GM04504 (cell line): ENCODE results near the gene GART.

Experiments used
- DNase-seq: peaks from one replicate; pipeline ENCODE4 v3.0.0-alpha.2; 2012; ENCODE audit warnings: low read depth

Gene GART

DNA sequence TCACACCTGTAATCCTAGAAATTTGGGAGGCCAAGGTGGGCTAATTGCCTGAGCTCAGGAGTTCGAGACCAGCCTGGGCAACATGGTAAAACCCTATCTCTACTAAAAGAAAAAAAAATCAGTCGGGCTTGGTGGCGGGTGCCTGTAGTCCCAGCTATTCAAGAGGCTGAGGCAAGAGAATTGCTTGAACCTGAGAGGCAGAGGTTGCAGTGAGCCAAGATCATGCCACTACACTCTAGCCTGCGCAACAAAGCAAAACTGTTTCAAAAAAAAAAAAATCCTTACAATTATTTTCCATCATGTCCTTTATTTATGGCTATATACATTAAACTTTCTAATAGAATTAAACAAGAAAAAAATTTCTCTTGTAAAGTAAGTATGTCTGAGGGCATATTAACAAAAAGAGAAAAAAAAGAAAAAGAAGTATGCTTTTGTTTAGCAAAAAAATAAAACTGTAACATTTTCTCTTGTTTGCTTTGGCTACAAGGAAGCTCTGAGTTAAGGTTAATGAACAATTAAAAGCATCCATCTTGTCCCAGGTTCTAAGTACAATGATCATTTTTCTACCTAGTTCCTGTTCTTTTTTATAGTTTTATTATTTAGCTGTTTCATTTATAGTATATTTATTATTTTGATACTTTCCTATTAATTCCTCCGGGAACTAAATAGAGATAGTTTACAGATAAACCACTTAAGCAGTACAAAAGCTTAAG is 80.2 kb downstream of the GART start:
- DNase-seq, result no peak

DNA sequence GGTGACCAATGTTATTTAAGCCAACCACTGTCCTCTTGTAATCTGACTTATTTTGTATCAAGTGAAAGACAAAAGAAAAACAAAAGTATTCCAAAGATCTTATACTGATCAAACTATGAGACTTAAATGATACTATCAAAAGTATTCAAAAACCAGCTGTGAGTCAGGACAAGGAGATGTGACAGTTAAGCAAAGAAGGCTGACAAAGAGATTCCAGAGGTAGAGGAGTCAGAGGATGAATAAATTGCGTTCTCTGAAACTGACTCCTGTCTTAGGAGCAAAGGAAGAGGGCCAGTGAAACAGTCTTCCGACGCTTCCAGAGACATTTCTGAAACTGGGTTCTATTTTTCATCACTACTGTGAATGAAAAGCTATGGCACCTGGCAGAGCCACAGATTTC is 83.1 kb downstream of the GART start:
- DNase-seq, result no peak

DNA sequence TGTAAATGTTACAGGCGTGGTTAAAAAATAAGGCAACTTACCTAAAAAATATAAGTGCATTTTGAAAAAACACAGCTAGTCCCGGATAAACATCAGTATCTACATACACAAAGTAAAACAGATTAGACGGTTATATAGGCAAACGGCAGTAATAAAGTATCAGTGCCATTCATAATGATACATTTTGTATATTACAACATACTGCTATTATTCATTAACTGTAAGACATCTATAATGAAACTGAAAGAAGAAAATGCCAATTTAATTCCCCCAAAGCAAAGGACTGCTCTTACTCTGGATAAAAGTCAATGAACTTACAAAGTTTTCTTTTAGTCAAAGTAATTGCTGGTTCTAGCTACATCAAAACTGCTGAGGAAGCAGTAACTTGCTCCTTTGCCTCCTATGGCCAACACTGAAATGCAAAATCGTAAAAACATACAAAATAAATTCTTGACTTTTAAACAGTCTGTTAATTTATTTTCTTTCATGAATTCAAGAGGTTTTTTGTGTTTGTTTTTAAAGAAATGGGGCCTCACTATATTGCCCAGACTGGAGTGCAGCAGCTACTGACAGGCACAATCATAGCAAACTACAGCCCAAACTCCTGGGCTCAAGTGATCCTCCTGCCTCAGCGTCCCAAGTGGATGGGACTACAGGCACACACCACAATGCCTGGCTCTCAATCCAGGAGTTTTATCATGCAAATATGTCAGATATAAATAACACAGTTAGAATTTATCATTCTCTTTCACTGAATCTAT is 86.1 kb downstream of the GART start:
- no peak for DNase-seq
